Nephron (organoid): Measurements from ENCODE around the gene DENR.

ENCODE experiments used
- H3K27ac Mint-ChIP-seq, 3 experiments: 2 replicates each; pipeline ENCODE4 v1.8.0; 2020; ENCODE audit warnings: mixed read lengths in 3 of 3, mild to moderate bottlenecking in 2 of 3, moderate library complexity in 1 of 3
- H3K27me3 Mint-ChIP-seq: 2 replicates; pipeline ENCODE4 v1.8.0; 2021; ENCODE audit warnings: low read depth, mild to moderate bottlenecking, moderate library complexity, mixed read lengths
- H3K36me3 Mint-ChIP-seq: 2 replicates; pipeline ENCODE4 v1.8.0; 2020; ENCODE audit warnings: low read depth, mixed read lengths
- H3K4me1 Mint-ChIP-seq: 2 replicates; pipeline ENCODE4 v1.8.0; 2020; ENCODE audit warnings: mixed read lengths
- H3K4me3 Mint-ChIP-seq, 3 experiments: 2 replicates each; pipeline ENCODE4 v1.8.0; 2020; ENCODE audit warnings: mild to moderate bottlenecking in 3 of 3, mixed read lengths in 3 of 3, moderate library complexity in 2 of 3
- H3K9me3 Mint-ChIP-seq: 2 replicates; pipeline ENCODE4 v1.8.0; 2020; ENCODE audit warnings: mixed read lengths
- CTCF ChIP-seq, 3 experiments: fragments of 200-600 bp; sonication (generic); IDR thresholded peaks; one replicate each; pipeline ENCODE4 v1.5.0; 2021; ENCODE audit warnings: antibody characterized with exemption in 3 of 3; ENCODE audit not compliant: unreplicated experiment in 3 of 3

DENR gene

GRCh38 chr12:122753319-122753650 is 661 bp downstream of the DENR start:
- Mint-ChIP-seq H3K4me1 (peaks cover 23% of the 10 kb centered on the region), H3K9me3 (no peaks in the 10 kb centered on the region), H3K27me3 (no peaks in the 10 kb centered on the region), H3K27ac (peak overlapping the region; percentile 92 to 97 (median 96)), H3K36me3 (peaks cover 43% of the 10 kb centered on the region), H3K4me3 (peak overlapping the region; percentile 92 to 96 (median 93))
- no peak for TF ChIP-seq CTCF (IDR thresholded peaks at IDR 0.05; ENCODE audit: unreplicated experiment in 3 of 3)

- Mint-ChIP-seq H3K4me3 (peak overlapping the region; percentile 26 to 92 (median 60)), H3K27ac (no peak overlapping the region), H3K9me3 (no peaks in the 10 kb centered on the region), H3K36me3 (peaks cover 54% of the 10 kb centered on the region), H3K4me1 (peaks cover 23% of the 10 kb centered on the region), H3K27me3 (no peaks in the 10 kb centered on the region)
- TF ChIP-seq CTCF (IDR thresholded peaks at IDR 0.05; ENCODE audit: unreplicated experiment in 3 of 3) = no peak
These were observed 2.2 kb downstream of the DENR start for GRCh38 chr12:122754790-122755189.

- Mint-ChIP-seq H3K4me3 (no peak overlapping the region), H3K36me3 (peaks cover 62% of the 10 kb centered on the region), H3K27me3 (no peaks in the 10 kb centered on the region), H3K4me1 (peaks cover 13% of the 10 kb centered on the region), H3K9me3 (no peaks in the 10 kb centered on the region), H3K27ac (no peak overlapping the region)
- no peak for TF ChIP-seq CTCF (IDR thresholded peaks at IDR 0.05; ENCODE audit: unreplicated experiment in 3 of 3)
These were observed 4.9 kb downstream of the DENR start for GRCh38 chr12:122757568-122757967.

GRCh38 chr12:122785503-122785902 is 32.9 kb downstream of the DENR start:
- H3K27me3 Mint-ChIP-seq = no peaks in the 10 kb centered on the region
- no peaks in the 10 kb centered on the region for H3K4me1 Mint-ChIP-seq
- H3K36me3 Mint-ChIP-seq = no peaks in the 10 kb centered on the region
- H3K9me3 Mint-ChIP-seq = no peaks in the 10 kb centered on the region
- H3K27ac Mint-ChIP-seq = no peak overlapping the region
- TF ChIP-seq CTCF (IDR thresholded peaks at IDR 0.05; ENCODE audit: unreplicated experiment in 3 of 3) = no peak
- no peak overlapping the region for H3K4me3 Mint-ChIP-seq

GRCh38 chr12:122788387-122788786 is 35.8 kb downstream of the DENR start:
- Mint-ChIP-seq H3K9me3 (no peaks in the 10 kb centered on the region), H3K36me3 (no peaks in the 10 kb centered on the region), H3K27ac (no peak overlapping the region), H3K4me3 (no peak overlapping the region), H3K27me3 (no peaks in the 10 kb centered on the region), H3K4me1 (no peaks in the 10 kb centered on the region)
- TF ChIP-seq CTCF (IDR thresholded peaks at IDR 0.05; ENCODE audit: unreplicated experiment in 3 of 3) = no peak

GRCh38 chr12:122789637-122790036 is 37.0 kb downstream of the DENR start:
- H3K4me1 Mint-ChIP-seq = no peaks in the 10 kb centered on the region
- no peak overlapping the region for H3K4me3 Mint-ChIP-seq
- H3K9me3 Mint-ChIP-seq = no peaks in the 10 kb centered on the region
- H3K36me3 Mint-ChIP-seq = no peaks in the 10 kb centered on the region
- no peak for TF ChIP-seq CTCF (IDR thresholded peaks at IDR 0.05; ENCODE audit: unreplicated experiment in 3 of 3)
- H3K27me3 Mint-ChIP-seq = peaks cover 3% of the 10 kb centered on the region
- H3K27ac Mint-ChIP-seq = no peak overlapping the region
